ENCODE data around the gene OPHN1.
A peak's percentile ranks its signal among the peaks of the same experiment; 100 is the strongest.

OPHN1 gene

DNA sequence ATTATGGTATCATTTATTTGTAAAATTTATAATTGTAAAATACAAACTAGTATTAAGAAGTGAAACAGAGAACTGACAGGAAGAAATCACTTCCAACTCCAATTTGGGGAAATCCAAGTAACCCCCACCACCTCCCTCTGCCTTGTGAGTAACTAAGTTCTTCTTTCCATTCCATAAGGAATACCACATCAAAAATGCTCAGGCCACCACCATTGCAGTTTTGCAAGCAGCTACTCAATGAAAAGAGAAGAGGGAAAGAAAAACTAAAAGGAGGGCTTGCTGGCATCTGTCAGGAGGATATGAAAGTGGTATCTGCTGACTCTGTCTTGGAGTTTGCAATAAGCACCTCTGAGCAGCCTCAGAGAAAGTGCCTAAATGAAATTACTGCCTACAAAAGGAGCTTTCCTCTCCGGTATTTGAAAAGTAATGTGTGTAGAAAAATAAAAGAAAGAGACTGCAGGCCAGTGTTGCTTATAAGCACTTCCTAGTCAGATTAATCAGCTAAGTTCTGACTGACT lies 228.7 kb downstream of the OPHN1 start:
- no peak overlapping the region for H3K4me3 ChIP-seq (ENCODE audit: low read depth, low read length)
- DNase-seq (ENCODE audit: low read depth) = no peak
- TF ChIP-seq, protein P1, sequence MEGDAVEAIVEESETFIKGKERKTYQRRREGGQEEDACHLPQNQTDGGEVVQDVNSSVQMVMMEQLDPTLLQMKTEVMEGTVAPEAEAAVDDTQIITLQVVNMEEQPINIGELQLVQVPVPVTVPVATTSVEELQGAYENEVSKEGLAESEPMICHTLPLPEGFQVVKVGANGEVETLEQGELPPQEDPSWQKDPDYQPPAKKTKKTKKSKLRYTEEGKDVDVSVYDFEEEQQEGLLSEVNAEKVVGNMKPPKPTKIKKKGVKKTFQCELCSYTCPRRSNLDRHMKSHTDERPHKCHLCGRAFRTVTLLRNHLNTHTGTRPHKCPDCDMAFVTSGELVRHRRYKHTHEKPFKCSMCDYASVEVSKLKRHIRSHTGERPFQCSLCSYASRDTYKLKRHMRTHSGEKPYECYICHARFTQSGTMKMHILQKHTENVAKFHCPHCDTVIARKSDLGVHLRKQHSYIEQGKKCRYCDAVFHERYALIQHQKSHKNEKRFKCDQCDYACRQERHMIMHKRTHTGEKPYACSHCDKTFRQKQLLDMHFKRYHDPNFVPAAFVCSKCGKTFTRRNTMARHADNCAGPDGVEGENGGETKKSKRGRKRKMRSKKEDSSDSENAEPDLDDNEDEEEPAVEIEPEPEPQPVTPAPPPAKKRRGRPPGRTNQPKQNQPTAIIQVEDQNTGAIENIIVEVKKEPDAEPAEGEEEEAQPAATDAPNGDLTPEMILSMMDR (IDR thresholded peaks at IDR 0.05; ENCODE audit: insufficient read depth, low read depth, low read length, missing control alignments) = no peak

DNA sequence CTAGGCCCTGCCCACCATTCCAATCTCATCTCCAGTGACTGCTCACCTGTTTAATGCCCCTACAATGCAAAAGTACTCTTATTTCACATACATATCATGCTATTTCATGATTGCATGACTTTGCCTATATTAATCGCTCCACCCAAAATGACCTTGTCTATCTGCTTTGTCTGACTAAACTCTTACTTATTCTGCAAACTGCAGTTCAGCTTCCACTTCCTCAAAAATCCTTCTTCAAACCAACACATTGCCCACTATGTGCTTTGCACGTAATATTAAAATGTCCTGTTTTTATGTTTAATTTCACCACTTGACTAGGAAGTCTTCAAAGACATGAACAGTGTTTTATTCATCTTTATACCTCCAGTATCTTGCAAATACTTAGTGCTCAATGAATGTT lies 229.6 kb downstream of the OPHN1 start:
- TF ChIP-seq, protein P1 (IDR thresholded peaks at IDR 0.05; ENCODE audit: insufficient read depth, low read depth, low read length, missing control alignments) = no peak
- DNase-seq (ENCODE audit: low read depth) = no peak

DNA sequence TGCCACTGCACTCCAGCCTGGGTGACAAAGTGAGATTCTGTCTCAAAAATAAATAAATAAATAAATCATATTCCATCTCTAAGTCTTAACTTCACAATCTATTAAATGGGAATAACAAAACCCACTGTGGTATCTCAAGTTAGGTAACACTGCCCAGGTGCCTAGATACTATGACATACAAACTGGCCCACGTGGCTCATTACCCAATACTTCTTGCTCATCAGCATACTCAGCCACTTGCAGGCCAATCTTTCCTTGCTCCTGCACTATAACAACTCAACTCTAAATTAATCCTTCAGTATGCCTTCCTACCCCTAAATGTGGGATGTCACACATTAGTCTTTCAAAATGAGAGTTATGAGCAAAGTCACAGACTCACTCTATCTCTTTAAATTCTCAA lies 230.1 kb downstream of the OPHN1 start:
- TF ChIP-seq, protein P1 (IDR thresholded peaks at IDR 0.05; ENCODE audit: insufficient read depth, low read depth, low read length, missing control alignments) = no peak
- H3K4me3 ChIP-seq (ENCODE audit: low read depth, low read length) = no peak overlapping the region
- no peak for DNase-seq (ENCODE audit: low read depth)

More for the DNA sequence above, 229.6 kb downstream of the OPHN1 start:
- H3K4me3 ChIP-seq (ENCODE audit: low read depth, low read length) = no peak overlapping the region

- no peak overlapping the region for H3K4me3 ChIP-seq (ENCODE audit: low read depth, low read length)
- no peak for DNase-seq (ENCODE audit: low read depth)
- TF ChIP-seq, protein P1 (IDR thresholded peaks at IDR 0.05; ENCODE audit: insufficient read depth, low read depth, low read length, missing control alignments) = no peak
Measured at GRCh38 chrX:68199062-68199848, 234.0 kb downstream of the OPHN1 start.

GRCh38 chrX:68196939-68197791 lies 236.1 kb downstream of the OPHN1 start:
- TF ChIP-seq, protein P1 (IDR thresholded peaks at IDR 0.05; ENCODE audit: insufficient read depth, low read depth, low read length, missing control alignments) = peak; percentile 52
- H3K4me3 ChIP-seq (ENCODE audit: low read depth, low read length) = no peak overlapping the region
- peak; percentile 37 for DNase-seq (ENCODE audit: low read depth)

DNA sequence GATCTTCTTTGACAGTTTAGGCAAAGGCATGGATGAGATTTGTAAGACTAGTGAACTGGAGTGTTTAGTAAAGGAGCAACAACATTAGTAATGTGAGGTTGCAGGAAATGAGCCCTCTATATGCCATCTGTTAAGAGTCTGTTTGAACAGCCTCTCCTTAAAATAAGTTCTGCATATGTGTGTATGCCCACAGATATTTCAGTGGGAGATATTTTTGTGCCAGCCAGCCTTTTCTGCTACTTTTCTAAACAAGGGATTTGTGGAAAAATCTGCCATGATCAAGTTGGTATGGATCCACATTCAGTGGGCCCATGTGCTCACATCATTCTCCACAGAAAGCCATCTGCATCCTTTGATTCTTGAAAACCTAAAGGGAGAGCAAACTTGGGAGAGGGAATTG lies 237.7 kb downstream of the OPHN1 start:
- TF ChIP-seq, protein P1 (IDR thresholded peaks at IDR 0.05; ENCODE audit: insufficient read depth, low read depth, low read length, missing control alignments) = no peak
- H3K4me3 ChIP-seq (ENCODE audit: low read depth, low read length) = no peak overlapping the region
- no peak for DNase-seq (ENCODE audit: low read depth)

Measured in GM12865 (cell line).